Activated CD4-positive, alpha-beta T cell treated with anti-CD3 and anti-CD28 coated beads for 36 hours (primary cell): Measurements from ENCODE around the gene ADIPOQ. TPM values are rescaled to one million over a fixed set of nuclear protein-coding genes. Genes with fewer than 3 reads are reported as not detected.
A peak's percentile ranks its signal among the peaks of the same experiment; 100 is the strongest.
"Not testable (repeated sequence)": the region's sequence is repeated elsewhere in the genome, so short reads cannot be mapped to it uniquely, and the experiment has no call there.

Source experiments
- ATAC-seq: fragments of 200-7000 bp; cut with Tn5 transposase; one replicate; pipeline ENCODE4 v1.10.0; 2021; ENCODE audit warnings: mild to moderate bottlenecking, moderate library complexity
- CTCF ChIA-PET: fragments of 350-600 bp; sonication (Branson Sonifier 250); formaldehyde crosslinking; loops from one replicate; lab custom pipeline; 2021; ENCODE audit warnings: antibody characterized with exemption; lab: Charles Lee
- POLR2A ChIA-PET: fragments of 350-600 bp; sonication (Branson Sonifier 250); formaldehyde crosslinking; loops from one replicate; lab custom pipeline; 2021; ENCODE audit warnings: antibody characterized with exemption, inconsistent platforms; lab: Charles Lee
- DNase-seq: peaks from one replicate; pipeline ENCODE4 v3.0.0-alpha.2; 2020
- H3K27ac Mint-ChIP-seq: one replicate; pipeline ENCODE4 v1.8.0; 2021; ENCODE audit warnings: mixed read lengths
- H3K27me3 Mint-ChIP-seq: one replicate; pipeline ENCODE4 v1.8.0; 2021; ENCODE audit warnings: mixed read lengths
- H3K36me3 Mint-ChIP-seq: one replicate; pipeline ENCODE4 v1.8.0; 2021; ENCODE audit warnings: low read depth, mixed read lengths
- H3K4me1 Mint-ChIP-seq: one replicate; pipeline ENCODE4 v1.8.0; 2021; ENCODE audit warnings: mixed read lengths
- H3K4me3 Mint-ChIP-seq: one replicate; pipeline ENCODE4 v1.8.0; 2021; ENCODE audit warnings: mild to moderate bottlenecking, moderate library complexity, mixed read lengths
- H3K9me3 Mint-ChIP-seq: one replicate; pipeline ENCODE4 v1.8.0; 2021; ENCODE audit warnings: low read depth, mixed read lengths
- intact Hi-C, 2 experiments: fragments of 100-400 bp; cut with DNase I in 1 of 2; cut with micrococcal nuclease in 1 of 2; formaldehyde crosslinking; loops; one replicate each; pipeline versions ENCODE4 v1.14.2 to v1.15.1; 2022 to 2024; cut with DNase I, micrococcal nuclease
- total RNA-seq, 2 experiments: library from RNA; stranded (reverse); gene quantifications; one replicate each; pipeline ENCODE4 v1.2.3, GENCODE V29; 2021

ADIPOQ gene
- total RNA-seq, 2 experiments from 2014 or later, result not detected

GRCh38 chr3:186815435-186815834, 27.1 kb upstream of the ADIPOQ start:
- Mint-ChIP-seq H3K36me3 (no peaks in the 10 kb centered on the region), H3K4me3 (no peak overlapping the region), H3K27ac (no peak overlapping the region), H3K4me1 (no peaks in the 10 kb centered on the region), H3K9me3 (no peaks in the 10 kb centered on the region), H3K27me3 (no peaks in the 10 kb centered on the region)
- DNase-seq (no peak), ATAC-seq (no peak)
- POLR2A ChIA-PET, result no interaction called here
- CTCF ChIA-PET, result no interaction called here
- intact Hi-C loops, result no loop called here

- intact Hi-C loops, result no loop called here
- ChIA-PET POLR2A (no interaction called here), CTCF (interaction anchor here (0.8 to 1.5 kb wide), 3 partner anchors 30 to 347 kb away, joined by 3 to 4 read pairs (median 3); no protein-coding TSS in a partner anchor)
- DNase-seq (no peak), ATAC-seq (no peak)
- Mint-ChIP-seq H3K36me3 (no peaks in the 10 kb centered on the region), H3K27me3 (no peaks in the 10 kb centered on the region), H3K4me1 (no peaks in the 10 kb centered on the region), H3K27ac (no peak overlapping the region), H3K4me3 (no peak overlapping the region), H3K9me3 (no peaks in the 10 kb centered on the region)
Observed at GRCh38 chr3:186818516-186818915, 24.0 kb upstream of the ADIPOQ start.

- intact Hi-C loops, result no loop called here
- Mint-ChIP-seq H3K9me3 (no peaks in the 10 kb centered on the region), H3K27me3 (no peaks in the 10 kb centered on the region), H3K36me3 (no peaks in the 10 kb centered on the region), H3K4me1 (peaks cover 1% of the 10 kb centered on the region), H3K4me3 (no peak overlapping the region), H3K27ac (no peak overlapping the region)
- ChIA-PET CTCF (interaction anchor here (0.6 to 1.5 kb wide), 5 partner anchors 30 to 346 kb away, joined by 3 to 4 read pairs (median 3); no protein-coding TSS in a partner anchor), POLR2A (no interaction called here)
- no peak for ATAC-seq
- no peak for DNase-seq
Observed at GRCh38 chr3:186818956-186819355, 23.6 kb upstream of the ADIPOQ start.

DNA sequence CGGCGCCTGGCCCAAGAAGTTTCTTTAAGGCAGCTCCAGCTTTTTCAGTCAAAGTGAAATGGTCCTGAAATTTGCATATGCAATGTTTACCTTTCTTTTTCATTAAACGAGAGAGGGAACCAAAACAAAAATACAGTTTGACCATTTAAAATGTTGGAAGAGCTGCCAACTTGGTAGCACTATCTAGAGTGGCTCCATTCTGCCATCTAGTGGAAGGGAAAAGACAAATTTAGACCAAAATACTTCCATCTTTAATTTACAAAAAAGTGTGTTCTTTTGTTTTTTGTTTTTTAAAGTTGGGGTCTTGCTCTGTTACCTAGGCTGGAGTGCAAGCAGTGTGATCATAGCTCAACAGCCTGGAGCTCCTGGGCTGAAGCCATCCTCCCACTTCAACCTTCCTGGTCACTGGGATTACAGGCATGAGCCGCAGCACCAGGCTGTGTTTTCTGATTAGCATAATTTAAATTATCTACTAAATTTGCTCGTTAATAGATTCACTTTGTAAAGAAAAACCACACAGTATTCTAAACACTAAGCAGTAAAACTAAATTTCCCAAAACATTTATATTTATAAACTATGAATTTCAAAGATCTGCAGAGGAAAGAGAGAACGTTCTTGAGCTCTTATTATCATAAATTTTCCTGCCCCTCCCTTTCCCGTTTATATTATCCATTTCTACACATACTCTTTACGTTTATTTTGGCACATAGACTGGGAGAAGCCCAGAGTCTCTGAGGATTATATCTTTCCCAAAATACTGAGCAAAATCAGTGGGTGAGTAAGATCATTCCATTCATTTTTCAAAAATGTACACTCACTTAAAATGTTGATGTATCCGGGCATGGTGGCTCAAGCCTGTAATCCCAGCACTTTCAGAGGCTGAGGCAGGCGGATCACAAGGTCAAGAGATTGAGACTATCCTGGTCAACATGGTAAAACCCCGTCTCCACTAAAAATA, 20.8 kb upstream of the ADIPOQ start:
- POLR2A ChIA-PET, result interaction anchor here (0.7 to 1.0 kb wide), 2 partner anchors 31 to 207 kb away, joined by 3 read pairs; no protein-coding TSS in a partner anchor

GRCh38 chr3:186822388-186822759, 20.1 kb upstream of the ADIPOQ start:
- intact Hi-C loops, result loop anchor here (5.0 to 10.0 kb wide), 3 partner anchors 35 to 840 kb away; no protein-coding TSS in a partner anchor
- H3K9me3 Mint-ChIP-seq, H3K27ac Mint-ChIP-seq, H3K4me3 Mint-ChIP-seq, POLR2A ChIA-PET, ATAC-seq, DNase-seq, H3K27me3 Mint-ChIP-seq, H3K36me3 Mint-ChIP-seq: not testable (repeated sequence)
- CTCF ChIA-PET, result interaction anchor here (0.8 to 4.2 kb wide), 13 partner anchors 8 to 1162 kb away, joined by 3 to 30 read pairs (median 5); no protein-coding TSS in a partner anchor
- peaks cover 20% of the 10 kb centered on the region for H3K4me1 Mint-ChIP-seq

More for the DNA sequence above, 20.8 kb upstream of the ADIPOQ start:
- Mint-ChIP-seq H3K27ac (no peak overlapping the region), H3K9me3 (no peaks in the 10 kb centered on the region), H3K27me3 (peaks cover 5% of the 10 kb centered on the region), H3K4me3 (no peak overlapping the region), H3K4me1 (peaks cover 20% of the 10 kb centered on the region), H3K36me3 (peaks cover 2% of the 10 kb centered on the region)
- no peak for ATAC-seq
- intact Hi-C loops, result loop anchor here (1.0 to 10.0 kb wide), 6 partner anchors 34 to 845 kb away; no protein-coding TSS in a partner anchor
- no peak for DNase-seq
- CTCF ChIA-PET, result interaction anchor here (0.6 to 4.2 kb wide), 26 partner anchors 9 to 1162 kb away, joined by 3 to 30 read pairs (median 4); partner anchors contain the start of gene EIF4A2

DNA sequence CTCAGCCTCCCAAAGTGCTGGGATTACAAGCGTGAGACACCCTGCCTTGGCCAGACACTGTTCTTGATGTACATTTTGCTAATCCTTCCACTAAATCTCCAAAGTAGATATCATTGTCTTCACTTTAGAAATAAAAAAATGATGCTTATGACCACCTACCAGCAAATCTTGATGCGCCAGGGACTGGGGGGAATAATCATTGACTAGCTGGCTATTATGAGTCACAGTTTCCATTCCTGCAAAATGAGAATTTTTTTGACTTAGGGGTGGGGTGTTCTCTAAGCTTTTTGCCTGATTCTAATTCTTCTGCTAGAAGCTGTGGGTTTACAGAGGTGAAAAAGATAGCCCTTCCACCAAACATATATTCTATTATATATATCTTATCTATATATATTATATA, 19.1 kb upstream of the ADIPOQ start:
- ChIA-PET POLR2A (interaction anchor here (0.7 kb wide), 2 partner anchors 17 to 316 kb away, joined by 3 read pairs; partner anchors contain the start of gene RFC4), CTCF (interaction anchor here (0.6 to 4.2 kb wide), 7 partner anchors 20 to 342 kb away, joined by 3 to 24 read pairs (median 4); no protein-coding TSS in a partner anchor)
- peaks cover 8% of the 10 kb centered on the region for H3K27me3 Mint-ChIP-seq

DNA sequence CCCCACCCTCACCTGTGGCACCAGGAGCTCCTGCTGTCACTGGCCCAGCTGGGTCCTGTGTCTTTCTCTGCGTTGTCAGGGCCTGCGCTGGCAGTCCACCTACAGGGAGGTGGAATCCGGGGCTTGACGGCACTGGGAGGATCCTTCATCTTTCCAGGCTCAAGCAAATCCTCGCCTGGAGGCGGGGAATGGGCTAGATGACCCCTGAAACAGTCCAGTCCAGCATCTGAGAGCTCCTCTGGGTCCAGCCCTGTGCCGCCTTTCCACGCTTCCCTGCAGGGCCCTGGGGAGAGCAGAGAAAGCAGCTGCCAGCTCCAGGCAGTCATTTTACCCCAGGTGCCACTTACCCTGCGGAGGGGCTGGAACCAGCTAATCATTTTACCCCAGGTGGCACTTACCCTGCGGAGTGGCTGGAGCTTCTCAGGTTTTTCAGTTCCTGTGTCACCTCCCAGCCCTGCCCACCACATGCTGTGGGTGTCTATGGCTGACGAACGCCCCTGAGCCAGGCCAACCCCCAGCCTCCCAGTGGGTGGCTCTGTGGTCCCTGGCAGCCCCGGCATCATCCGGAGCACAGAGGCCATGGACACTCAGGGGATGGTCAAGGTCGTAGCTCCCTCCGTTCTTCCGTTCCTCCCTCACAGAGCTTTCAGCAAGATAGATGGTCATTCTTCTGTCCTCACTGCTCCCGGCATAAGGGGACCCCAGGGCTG, 17.9 kb upstream of the ADIPOQ start:
- Mint-ChIP-seq H3K27me3 (peaks cover 16% of the 10 kb centered on the region), H3K9me3 (no peaks in the 10 kb centered on the region), H3K4me3 (peak overlapping the region; percentile 82), H3K4me1 (peaks cover 23% of the 10 kb centered on the region), H3K27ac (no peak overlapping the region), H3K36me3 (peaks cover 2% of the 10 kb centered on the region)
- intact Hi-C loops, result loop anchor here (5.0 to 10.0 kb wide), 3 partner anchors 37 to 842 kb away; no protein-coding TSS in a partner anchor
- DNase-seq (peak; percentile 12), ATAC-seq (no peak)
- ChIA-PET POLR2A (no interaction called here), CTCF (interaction anchor here (0.6 to 2.7 kb wide), 6 partner anchors 19 to 210 kb away, joined by 3 to 10 read pairs (median 3); no protein-coding TSS in a partner anchor)

More for the DNA sequence above, 19.1 kb upstream of the ADIPOQ start:
- peaks cover 2% of the 10 kb centered on the region for H3K36me3 Mint-ChIP-seq
- H3K4me3 Mint-ChIP-seq, result no peak overlapping the region
- no peak for ATAC-seq
- H3K4me1 Mint-ChIP-seq, result peaks cover 22% of the 10 kb centered on the region
- intact Hi-C loops, result loop anchor here (5.0 to 10.0 kb wide), 3 partner anchors 36 to 841 kb away; no protein-coding TSS in a partner anchor
- H3K27ac Mint-ChIP-seq, result no peak overlapping the region
- H3K9me3 Mint-ChIP-seq, result no peaks in the 10 kb centered on the region
- DNase-seq, result no peak

- ATAC-seq, result peak; percentile 77
- intact Hi-C loops, result loop anchor here in 1 of 2 experiments (10.0 kb wide), 1 partner anchor 571 kb away; no protein-coding TSS in a partner anchor
- ChIA-PET CTCF (interaction anchor here (0.6 to 2.7 kb wide), 9 partner anchors 20 to 340 kb away, joined by 3 to 10 read pairs (median 3); no protein-coding TSS in a partner anchor), POLR2A (interaction anchor here (0.5 to 1.0 kb wide), 2 partner anchors 42 to 57 kb away, joined by 3 to 4 read pairs; partner anchors contain the start of gene EIF4A2)
- Mint-ChIP-seq H3K27ac (peak overlapping the region; percentile 63), H3K27me3 (peaks cover 23% of the 10 kb centered on the region), H3K4me3 (peak overlapping the region; percentile 82), H3K9me3 (no peaks in the 10 kb centered on the region), H3K36me3 (peaks cover 2% of the 10 kb centered on the region), H3K4me1 (peaks cover 23% of the 10 kb centered on the region)
- peak; percentile 81 for DNase-seq
Observed at GRCh38 chr3:186825294-186825821, 17.2 kb upstream of the ADIPOQ start.

GRCh38 chr3:186825872-186826409, 16.6 kb upstream of the ADIPOQ start:
- intact Hi-C loops, result loop anchor here (1.0 to 10.0 kb wide), 6 partner anchors 19 to 571 kb away; partner anchors contain the start of genes DNAJB11 (in 1 of the 2), EIF4A2 (in 1 of the 2), RFC4 (in 1 of the 2) and RPL39L (in 1 of the 2)
- H3K4me1 Mint-ChIP-seq, result peaks cover 23% of the 10 kb centered on the region
- ChIA-PET CTCF (interaction anchor here (0.6 to 1.9 kb wide), 7 partner anchors 28 to 339 kb away, joined by 3 to 6 read pairs (median 3); partner anchors contain the start of gene RPL39L), POLR2A (interaction anchor here (0.5 to 1.0 kb wide), 2 partner anchors 43 to 56 kb away, joined by 3 to 4 read pairs; partner anchors contain the start of gene EIF4A2)
- peak; percentile 20 for ATAC-seq
- H3K27ac Mint-ChIP-seq, result no peak overlapping the region
- no peak for DNase-seq
- H3K27me3 Mint-ChIP-seq, result peaks cover 24% of the 10 kb centered on the region
- H3K36me3 Mint-ChIP-seq, result peaks cover 2% of the 10 kb centered on the region
- peak overlapping the region; percentile 82 for H3K4me3 Mint-ChIP-seq
- H3K9me3 Mint-ChIP-seq, result no peaks in the 10 kb centered on the region
